GM12874 (cell line): ENCODE measurements around the gene TNNC1.

Experiments
- TF ChIP-seq, protein P1 (sequence below): IDR thresholded peaks from 2 replicates; pipeline ENCODE4 v1.5.1; 2011; ENCODE audit warnings: low read depth, mild to moderate bottlenecking, control low read depth, low read length, moderate library complexity; ENCODE audit not compliant: insufficient read depth

TNNC1 gene

DNA sequence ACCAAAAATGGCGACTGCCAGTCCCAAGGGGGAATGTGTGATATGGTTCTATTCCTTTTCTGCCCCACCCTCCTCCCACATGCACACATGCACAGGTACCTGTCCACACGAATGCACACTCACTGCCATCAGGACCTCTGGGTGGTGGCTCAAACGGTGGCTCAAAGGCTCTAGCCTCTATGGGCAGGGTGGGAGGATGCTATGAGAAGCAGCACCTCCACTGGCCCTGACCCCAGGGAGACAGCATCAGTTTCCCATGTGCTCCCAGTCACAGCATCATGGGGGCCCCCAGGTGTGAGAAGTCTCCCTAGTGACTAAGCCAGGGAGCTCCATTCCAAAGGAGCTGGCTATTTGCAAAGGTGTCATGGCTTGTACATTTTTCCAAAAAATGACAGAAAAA is 24.8 kb downstream of the TNNC1 start:
- TF ChIP-seq, protein P1, sequence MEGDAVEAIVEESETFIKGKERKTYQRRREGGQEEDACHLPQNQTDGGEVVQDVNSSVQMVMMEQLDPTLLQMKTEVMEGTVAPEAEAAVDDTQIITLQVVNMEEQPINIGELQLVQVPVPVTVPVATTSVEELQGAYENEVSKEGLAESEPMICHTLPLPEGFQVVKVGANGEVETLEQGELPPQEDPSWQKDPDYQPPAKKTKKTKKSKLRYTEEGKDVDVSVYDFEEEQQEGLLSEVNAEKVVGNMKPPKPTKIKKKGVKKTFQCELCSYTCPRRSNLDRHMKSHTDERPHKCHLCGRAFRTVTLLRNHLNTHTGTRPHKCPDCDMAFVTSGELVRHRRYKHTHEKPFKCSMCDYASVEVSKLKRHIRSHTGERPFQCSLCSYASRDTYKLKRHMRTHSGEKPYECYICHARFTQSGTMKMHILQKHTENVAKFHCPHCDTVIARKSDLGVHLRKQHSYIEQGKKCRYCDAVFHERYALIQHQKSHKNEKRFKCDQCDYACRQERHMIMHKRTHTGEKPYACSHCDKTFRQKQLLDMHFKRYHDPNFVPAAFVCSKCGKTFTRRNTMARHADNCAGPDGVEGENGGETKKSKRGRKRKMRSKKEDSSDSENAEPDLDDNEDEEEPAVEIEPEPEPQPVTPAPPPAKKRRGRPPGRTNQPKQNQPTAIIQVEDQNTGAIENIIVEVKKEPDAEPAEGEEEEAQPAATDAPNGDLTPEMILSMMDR = no peak

DNA sequence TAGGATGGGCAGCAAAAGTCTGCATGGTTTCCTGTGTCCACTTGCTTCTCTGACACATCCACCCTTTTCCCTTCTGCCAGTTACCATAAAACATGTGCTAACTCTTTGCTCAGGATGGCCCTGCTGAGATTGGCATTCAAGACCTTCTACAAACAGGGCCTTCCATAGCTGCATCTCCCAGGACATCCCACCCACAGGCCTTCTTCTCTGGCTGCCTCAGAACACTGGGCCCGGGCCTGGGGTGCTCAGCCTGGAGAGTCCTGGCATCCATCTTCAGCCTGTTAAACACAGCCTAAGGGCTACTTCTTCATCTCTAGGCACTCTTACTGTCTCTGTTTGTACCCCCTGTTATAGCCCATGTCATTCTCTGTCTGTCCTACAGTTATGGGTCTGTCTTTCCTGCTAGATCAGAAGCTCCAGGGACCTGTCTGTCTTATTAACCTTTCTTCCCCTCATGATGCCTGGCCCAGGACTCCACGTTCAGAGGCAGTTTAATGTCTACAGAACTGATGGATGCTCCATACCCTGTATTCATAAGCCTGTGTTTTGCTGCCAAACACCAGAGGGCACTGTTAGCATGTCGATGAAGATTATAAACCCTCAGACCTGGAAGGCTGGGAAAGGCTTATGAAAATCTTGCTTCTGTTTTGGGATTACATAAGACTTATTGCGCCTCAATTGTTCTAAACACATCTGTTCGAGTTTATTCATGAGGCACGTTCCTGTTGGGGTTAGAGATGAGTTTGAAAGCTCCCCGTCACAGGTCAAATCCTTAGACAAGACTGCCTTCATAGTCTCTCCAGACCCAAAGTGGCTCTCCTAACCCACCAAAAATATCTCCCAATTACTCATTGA is 25.5 kb downstream of the TNNC1 start:
- TF ChIP-seq, protein P1 = peak; percentile 67

DNA sequence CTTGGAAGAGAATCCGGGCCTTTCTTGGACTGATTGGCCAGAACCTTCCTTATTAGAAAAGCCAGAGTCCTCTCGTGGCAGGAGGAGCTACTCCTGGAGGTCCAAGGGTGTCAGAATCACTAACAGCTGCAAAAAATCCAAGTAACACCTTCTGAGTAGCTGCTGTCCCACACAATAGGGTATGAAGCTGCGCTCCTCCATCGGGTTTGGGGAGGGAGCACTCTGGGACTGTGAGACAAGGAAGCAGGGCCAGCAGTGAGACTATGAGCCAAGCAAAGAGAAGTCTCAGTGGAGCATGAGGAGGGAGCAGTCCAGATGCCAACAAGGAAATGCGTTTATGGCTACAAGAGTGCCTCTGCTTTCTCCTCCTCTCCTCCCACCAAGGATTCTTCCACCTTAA is 30.7 kb downstream of the TNNC1 start:
- TF ChIP-seq, protein P1 = no peak

DNA sequence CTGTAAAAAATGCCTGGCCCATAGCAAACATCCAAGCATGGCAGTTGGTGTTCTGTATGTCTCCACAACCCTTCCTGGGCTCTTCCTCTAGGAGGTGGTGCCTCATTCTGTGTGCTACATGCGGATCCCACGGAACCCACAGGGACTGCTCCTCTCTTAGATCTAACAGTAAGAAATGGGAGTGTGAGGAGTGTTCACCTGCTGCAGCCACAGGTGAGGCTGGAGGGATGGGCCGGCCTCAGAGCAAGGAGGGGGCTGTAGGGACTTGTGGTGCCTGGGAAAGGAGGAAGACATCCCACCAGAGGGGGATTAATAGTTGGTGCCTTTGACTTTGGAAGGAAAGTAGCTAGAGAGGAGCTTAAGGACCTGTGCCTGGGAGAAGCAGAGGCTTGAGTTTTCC is 31.2 kb downstream of the TNNC1 start:
- TF ChIP-seq, protein P1 = no peak

DNA sequence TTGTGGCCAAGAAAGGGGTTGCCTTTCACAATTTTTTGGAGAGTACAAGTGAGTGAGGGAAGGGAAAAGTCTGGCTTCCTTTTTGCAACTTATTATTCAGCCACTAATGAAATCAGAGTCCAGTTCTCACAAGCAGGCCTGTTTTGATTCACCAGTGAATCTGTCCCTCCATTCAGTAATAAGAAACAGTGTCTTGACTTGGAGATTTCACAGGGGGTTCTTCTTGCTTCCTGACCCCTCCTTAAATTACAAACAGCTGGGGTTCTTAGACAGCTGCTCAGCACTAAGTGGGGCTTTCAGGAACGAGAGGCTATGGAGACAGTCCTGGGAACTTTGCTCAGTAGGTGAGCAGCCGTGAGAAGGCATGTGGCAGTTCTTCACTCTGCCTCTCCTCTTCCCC is 33.5 kb downstream of the TNNC1 start:
- TF ChIP-seq, protein P1 = no peak

DNA sequence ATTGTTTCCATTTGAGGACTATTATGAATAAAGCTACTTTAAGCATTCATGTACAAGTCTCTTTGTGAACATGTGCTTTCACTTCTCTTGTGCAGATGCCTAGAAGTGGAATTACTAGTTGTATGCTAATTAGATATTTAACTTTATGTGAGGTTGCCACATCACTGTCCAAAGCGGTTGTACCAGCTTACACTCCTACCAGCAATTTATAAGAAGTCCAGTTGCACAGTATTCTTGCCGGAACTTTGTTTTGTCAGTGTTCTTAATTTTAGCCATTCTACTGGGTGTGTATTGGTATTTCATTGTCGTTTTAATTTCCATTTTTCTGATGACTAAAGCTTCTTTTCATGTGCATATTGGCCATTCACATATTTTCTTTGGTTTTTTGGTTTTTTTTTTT is 38.0 kb downstream of the TNNC1 start:
- TF ChIP-seq, protein P1 = no peak

DNA sequence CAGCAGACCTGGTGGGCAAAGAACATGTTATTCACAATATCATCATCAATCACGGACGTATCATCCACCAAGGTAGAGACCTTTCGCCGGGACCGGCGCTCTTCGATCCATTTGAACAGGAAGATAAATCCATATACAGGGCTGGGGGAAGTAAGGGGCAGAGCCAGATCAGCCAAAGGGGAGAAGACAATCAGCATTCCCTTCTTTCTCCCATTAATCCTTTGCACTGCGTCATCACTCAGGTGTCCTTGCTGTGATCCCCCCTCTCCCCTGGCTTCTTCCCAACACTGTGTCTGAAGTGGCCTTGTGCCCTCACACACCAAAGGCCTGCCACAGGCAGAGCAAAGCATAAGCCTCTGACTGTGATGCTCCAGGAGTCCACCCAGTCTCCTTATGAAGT is 45.4 kb downstream of the TNNC1 start:
- TF ChIP-seq, protein P1 = no peak

DNA sequence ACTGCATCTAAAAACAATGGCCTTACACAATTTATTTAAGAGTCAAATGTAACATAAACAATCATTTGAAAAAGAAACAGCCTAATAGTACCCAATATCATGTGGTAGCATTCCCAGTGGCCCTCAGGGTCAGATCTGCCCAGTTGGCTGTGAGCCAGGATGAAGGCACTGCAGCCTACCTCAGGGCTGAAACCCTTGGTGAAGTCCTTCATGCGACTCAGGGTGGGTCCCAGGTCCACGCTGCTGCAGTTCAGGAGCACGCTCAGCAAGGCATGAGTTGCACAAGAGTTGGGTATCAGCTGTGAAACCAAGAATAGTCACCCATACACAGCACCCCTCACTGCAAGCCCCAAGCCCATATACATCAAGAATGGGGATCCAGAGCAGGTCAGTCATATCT is 46.1 kb downstream of the TNNC1 start:
- TF ChIP-seq, protein P1 = no peak
